ENCODE results near the gene NOMO2.
"Not testable (repeated sequence)": the region's sequence is repeated elsewhere in the genome, so short reads cannot be mapped to it uniquely, and the experiment has no call there.

- TF ChIP-seq YY1 (IDR thresholded peaks at IDR 0.05; ENCODE audit: insufficient read depth, insufficient read length); SUZ12 (IDR thresholded peaks at IDR 0.05; ENCODE audit: extremely low read depth, insufficient read depth, insufficient read length); ZNF274 (IDR thresholded peaks at IDR 0.05; ENCODE audit: low read depth, low read length): not testable (repeated sequence)
Measured at GRCh38 chr16:18534308-18534707, 27.6 kb downstream of the NOMO2 start.
